Gastrocnemius medialis (tissue), 4 donors: Measurements from ENCODE around the gene CCPG1. TPM values are rescaled to one million over a fixed set of nuclear protein-coding genes. Genes with fewer than 3 reads are reported as not detected.
A peak's percentile ranks its signal among the peaks of the same experiment; 100 is the strongest.

ENCODE experiments used
- ATAC-seq, 2 donors: fragments of 150-250 bp; one replicate each; pipeline ENCODE4 v1.9.1; 2016
- DNase-seq, 2 donors: peaks; one replicate each; pipeline ENCODE4 v3.0.0-alpha.2; 2019
- H3K27ac ChIP-seq, 4 donors: fragments of 200-600 bp; sonication (generic); 1 replicate in 1 of 4; 2 replicates in 3 of 4; pipeline ENCODE4 v1.5.1; 2016 to 2018; ENCODE audit warnings: mild to moderate bottlenecking in 2 of 4, moderate library complexity in 1 of 4
- H3K27me3 ChIP-seq, 3 donors: fragments of 200-600 bp; sonication (generic) in 2 of 3; 1 replicate in 1 of 3; 2 replicates in 2 of 3; pipeline versions ENCODE4 v1.5.1 to v1.6.0; 2016 to 2019; ENCODE audit warnings: mild to moderate bottlenecking in 1 of 3, moderate library complexity in 1 of 3
- H3K36me3 ChIP-seq, 2 donors: fragments of 200-600 bp; sonication (generic) in 1 of 2; one replicate each; pipeline ENCODE4 v1.5.1; 2017 to 2018
- H3K4me1 ChIP-seq, 2 donors: fragments of 200-600 bp; sonication (generic) in 1 of 2; one replicate each; pipeline ENCODE4 v1.5.1; 2016 to 2017; ENCODE audit warnings: mild to moderate bottlenecking in 2 of 2
- H3K4me3 ChIP-seq, 4 donors: fragments of 200-600 bp; sonication (generic) in 3 of 4; 1 replicate in 1 of 4; 2 replicates in 3 of 4; pipeline ENCODE4 v1.5.1; 2016 to 2019; ENCODE audit warnings: mild to moderate bottlenecking in 2 of 4
- H3K9me3 ChIP-seq, 3 donors: fragments of 200-600 bp; sonication (generic) in 2 of 3; 1 replicate in 1 of 3; 2 replicates in 2 of 3; pipeline ENCODE4 v1.5.1; 2016 to 2019
- POLR2A ChIP-seq, 2 donors: fragments of 450-650 bp; IDR thresholded peaks; one replicate each; pipeline ENCODE4 v1.6.1; 2017; ENCODE audit warnings: antibody characterized with exemption in 2 of 2, mild to moderate bottlenecking in 2 of 2, moderate library complexity in 2 of 2
- in situ Hi-C, 4 donors: fragments of 200-750 bp; cut with MboI; loops; one replicate each; pipeline versions ENCODE4 v1.15.0 to v1.8.0; 2017; ENCODE audit warnings: low sequenced_read_pairs in 4 of 4
- intact Hi-C: fragments of 100-400 bp; cut with DNase I; formaldehyde crosslinking; loops from one replicate; pipeline ENCODE4 v1.15.1; 2023; ENCODE audit warnings: low total_unique reads
- microRNA counts, 2 donors: library from miRNA; unstranded; fragments of <30 nt; microRNA quantifications; one replicate each; lab custom pipeline; 2016
- microRNA-seq, 2 donors: library from miRNA; unstranded; fragments of <30 nt; microRNA quantifications; one replicate each; pipeline ENCODE4, GENCODE V29; 2016; ENCODE audit warnings: borderline replicate concordance in 2 of 2
- total RNA-seq, 4 donors: library from RNA; depleted of rRNA; stranded (reverse); fragments of >200 nt; gene quantifications; one replicate each; pipeline versions ENCODE4 v1.1.0 to v1.2.3, GENCODE V29; 2016
- TF ChIP-seq, protein P1 (sequence below), 5 experiments: fragments of 450-650 bp in 3 of 5; fragments of 200-600 bp in 2 of 5; sonication (generic) in 2 of 5; IDR thresholded peaks in 4 of 5; conservative IDR thresholded peaks in 1 of 5; 1 replicate in 4 of 5; 2 replicates in 1 of 5; pipeline ENCODE4 v1.5.1; 2016 to 2019; ENCODE audit warnings: antibody characterized with exemption in 5 of 5, mild to moderate bottlenecking in 3 of 5, moderate library complexity in 3 of 5

The CCPG1 gene
- total RNA-seq, 4 donors from 2014 or later, result 61.6 to 142 (median 103) TPM

GRCh38 chr15:55318588-55319494 is 89.3 kb downstream of the CCPG1 start, which contains the start of the genes PIGB and PIGBOS1:
PIGB (plus strand) TSS chr15:55319222; CDS start chr15:55319251, 29 bp downstream.
PIGBOS1 (minus strand) TSS chr15:55319123; CDS start chr15:55317792, 1,331 bp downstream.
- peak within 1 kb of the TSS; percentile 87 to 99 (median 92) for H3K4me3 ChIP-seq
- ATAC-seq, result peak; percentile 91 to 93
- in situ Hi-C loops, result loop anchor here in 1 of 4 donors (25.0 kb wide), 1 partner anchor 93 kb away; the partner anchor contains the start of genes CCPG1 and PIERCE2
- H3K27me3 ChIP-seq, result no peaks in the 10 kb centered on the region
- H3K36me3 ChIP-seq, result no peaks in the 10 kb centered on the region
- H3K4me1 ChIP-seq, result peaks cover 17 to 25% of the 10 kb centered on the region in 2 donors
- no peaks in the 10 kb centered on the region for H3K9me3 ChIP-seq
- DNase-seq, result peak; percentile 71 to 80
- intact Hi-C loops, result loop anchor here (2.0 kb wide), 1 partner anchor 90 kb away; the partner anchor contains the start of genes CCPG1 and PIERCE2
- TF ChIP-seq POLR2A (IDR thresholded peaks at IDR 0.05), result peak; percentile 13 to 47
- TF ChIP-seq, protein P1, sequence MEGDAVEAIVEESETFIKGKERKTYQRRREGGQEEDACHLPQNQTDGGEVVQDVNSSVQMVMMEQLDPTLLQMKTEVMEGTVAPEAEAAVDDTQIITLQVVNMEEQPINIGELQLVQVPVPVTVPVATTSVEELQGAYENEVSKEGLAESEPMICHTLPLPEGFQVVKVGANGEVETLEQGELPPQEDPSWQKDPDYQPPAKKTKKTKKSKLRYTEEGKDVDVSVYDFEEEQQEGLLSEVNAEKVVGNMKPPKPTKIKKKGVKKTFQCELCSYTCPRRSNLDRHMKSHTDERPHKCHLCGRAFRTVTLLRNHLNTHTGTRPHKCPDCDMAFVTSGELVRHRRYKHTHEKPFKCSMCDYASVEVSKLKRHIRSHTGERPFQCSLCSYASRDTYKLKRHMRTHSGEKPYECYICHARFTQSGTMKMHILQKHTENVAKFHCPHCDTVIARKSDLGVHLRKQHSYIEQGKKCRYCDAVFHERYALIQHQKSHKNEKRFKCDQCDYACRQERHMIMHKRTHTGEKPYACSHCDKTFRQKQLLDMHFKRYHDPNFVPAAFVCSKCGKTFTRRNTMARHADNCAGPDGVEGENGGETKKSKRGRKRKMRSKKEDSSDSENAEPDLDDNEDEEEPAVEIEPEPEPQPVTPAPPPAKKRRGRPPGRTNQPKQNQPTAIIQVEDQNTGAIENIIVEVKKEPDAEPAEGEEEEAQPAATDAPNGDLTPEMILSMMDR (IDR thresholded peaks at IDR 0.05 in 4 of 5, conservative IDR thresholded peaks at IDR 0.05 in 1 of 5), result peak in 2 of 5 experiments; percentile 20 to 22
- peak within 1 kb of the TSS; percentile 79 to 96 (median 88) for H3K27ac ChIP-seq

MicroRNA genes within 50 kb of the gene (microRNA counts, 767-probe panel; counts per million panel counts)
- microRNA hsa-miR-628-3p (lab: Ali Mortazavi, UCI) (356 to 448 counts per million in 2 donors), microRNA hsa-miR-628-5p (lab: Ali Mortazavi, UCI) (2,812 to 4,232 counts per million in 2 donors)

Small RNA genes lying within 50 kb of the gene (microRNA-seq; reads per million reads assigned to microRNA genes)
- 983 to 1,231 reads per million in 2 donors for gene MIR628

Other genes starting within 250 kb of the CCPG1 start
- gene RSL24D1, start 211.4 kb downstream of the CCPG1 start, total RNA-seq, result 10 to 100 TPM; 36.8 to 53.3 (median 52.0) TPM
- gene RAB27A, start 118.5 kb downstream of the CCPG1 start, total RNA-seq, result 1 to 10 TPM; 1.1 to 3.2 (median 1.8) TPM
- gene PIGBOS1, start 89.2 kb downstream of the CCPG1 start, total RNA-seq, result 10 to 100 TPM in 2 of 4 donors, 1 to 10 TPM in 2; 5.7 to 11.8 (median 9.7) TPM
- 10 to 100 TPM in 2 of 4 donors, 1 to 10 TPM in 2; 1.2 to 22.9 (median 5.7) TPM for gene PIGB, start 89.1 kb downstream of the CCPG1 start, total RNA-seq
- gene PIERCE2, start 136 bp upstream of the CCPG1 start, total RNA-seq, result 10 to 100 TPM in 1 of 4 donors, 1 to 10 TPM in 3; 5.1 to 11.8 (median 6.0) TPM
- 1 to 10 TPM in 2 of 4 donors, under 1 TPM in 1, not detected in 1; 0.38 to 2.4 (median 1.5) TPM for gene DNAAF4, start 99.9 kb upstream of the CCPG1 start, total RNA-seq
- 10 to 100 TPM; 26.7 to 39.1 (median 32.3) TPM for gene PYGO1, start 180.0 kb upstream of the CCPG1 start, total RNA-seq